K562 (cell line): ENCODE results near the gene TMEM14C. TPM values are rescaled to one million over a fixed set of nuclear protein-coding genes. Genes with fewer than 3 reads are reported as not detected.
A peak's percentile ranks its signal among the peaks of the same experiment; 100 is the strongest.

Experiments
- ATAC-seq: fragments of 200-7000 bp; cut with Tn5 transposase; 3 replicates; pipeline ENCODE4 v1.9.1; 2020; ENCODE audit warnings: moderate library complexity
- BruUV-seq: library from RNA; stranded (reverse); fragments of 400-500 nt; replicated peaks from 2 replicates; lab custom pipeline; 2021; lab: Mats Ljungman, UMichigan
- CTCF ChIA-PET: fragments of 300-600 bp; formaldehyde crosslinking; extraction: SDS; loops from one replicate; lab custom pipeline; 2021; ENCODE audit warnings: low intra/inter-chr PET ratio; lab: Yijun Ruan, JAX
- POLR2A ChIA-PET: fragments of 300-600, 350-650 bp; sonication (Branson Sonifier 250); formaldehyde crosslinking; extraction: SDS; loops from one replicate; lab custom pipeline; 2021; ENCODE audit warnings: antibody characterized with exemption, inconsistent platforms; lab: Yijun Ruan, JAX
- DNase-seq, 4 experiments: peaks; one replicate each; pipeline versions ENCODE4 v3.0.0 to v3.0.0-alpha.2; 2011 to 2018; ENCODE audit warnings: low spot score in 3 of 4, mixed read lengths in 3 of 4; ENCODE audit errors: extremely low read depth in 1 of 4
- FAIRE-seq: peaks from 2 replicates; lab custom pipeline; 2011; peaks lifted over from hg19 to GRCh38; lab: Jason Lieb, UNC
- H2AFZ ChIP-seq: 2 replicates; pipeline ENCODE4 v1.6.0; 2011; ENCODE audit warnings: low read depth, low read length, control low read depth, inconsistent platforms
- H3K27ac ChIP-seq: fragments of 200-600 bp; 3 replicates; pipeline ENCODE4 v1.8.0; 2011; ENCODE audit warnings: low read depth, mild to moderate bottlenecking, control low read depth, inconsistent platforms, low read length, moderate library complexity, mixed read lengths; ENCODE audit errors: extremely low read depth
- H3K27me3 ChIP-seq, 2 experiments: fragments of 300-600 bp in 1 of 2; 2 replicates in 1 of 2; 3 replicates in 1 of 2; pipeline versions ENCODE4 v1.6.0 to v1.8.0; 2011; ENCODE audit warnings: inconsistent platforms in 2 of 2, low read length in 2 of 2, mild to moderate bottlenecking in 1 of 2, mixed read lengths in 1 of 2, moderate library complexity in 1 of 2; ENCODE audit not compliant: control insufficient read depth in 2 of 2, insufficient read depth in 2 of 2
- H3K36me3 ChIP-seq: fragments of 300-600 bp; 3 replicates; pipeline ENCODE4 v1.8.0; 2011; ENCODE audit warnings: mild to moderate bottlenecking, low read length, inconsistent platforms; ENCODE audit not compliant: control insufficient read depth, insufficient read depth
- H3K4me1 ChIP-seq, 2 experiments: fragments of 200-600 bp in 1 of 2; replicated peaks in 1 of 2; 2 replicates in 1 of 2; 3 replicates in 1 of 2; pipeline versions ENCODE4 v1.5.1 to v1.8.0; 2011; ENCODE audit warnings: inconsistent platforms in 2 of 2, low read length in 2 of 2, mild to moderate bottlenecking in 1 of 2, mixed read lengths in 1 of 2, moderate library complexity in 1 of 2; ENCODE audit not compliant: control insufficient read depth in 2 of 2, insufficient read depth in 2 of 2
- H3K4me2 ChIP-seq: 2 replicates; pipeline ENCODE4 v1.6.1; 2011; ENCODE audit warnings: low read length, control low read depth, inconsistent platforms, mixed read lengths; ENCODE audit not compliant: insufficient read depth
- H3K4me3 ChIP-seq: fragments of 200-600 bp; sonication (generic), shearing (Covaris generic); 2 replicates; pipeline ENCODE4 v1.5.1; 2016; ENCODE audit warnings: control low read depth, inconsistent platforms
- H3K79me2 ChIP-seq: fragments of 200-600 bp; 3 replicates; pipeline ENCODE4 v1.8.0; 2011; ENCODE audit warnings: low read length, inconsistent platforms; ENCODE audit not compliant: control insufficient read depth, insufficient read depth
- H3K9ac ChIP-seq, 2 experiments: 2 replicates each; pipeline versions ENCODE4 v1.6.0 to v1.6.1; 2011; ENCODE audit warnings: low read depth in 2 of 2, low read length in 2 of 2, control low read depth in 1 of 2, inconsistent platforms in 1 of 2, mild to moderate bottlenecking in 1 of 2, mixed read lengths in 1 of 2; ENCODE audit not compliant: insufficient read depth in 1 of 2
- H3K9me1 ChIP-seq: one replicate; pipeline ENCODE4 v1.6.0; 2011; ENCODE audit warnings: inconsistent platforms, mild to moderate bottlenecking, low read length, moderate library complexity; ENCODE audit not compliant: control insufficient read depth, insufficient read depth
- H3K9me3 ChIP-seq: replicated peaks from 2 replicates; pipeline ENCODE4 v1.5.1; 2011; ENCODE audit warnings: low read depth, low read length, inconsistent platforms; ENCODE audit not compliant: control insufficient read depth, insufficient read depth
- H4K20me1 ChIP-seq: replicated peaks from 2 replicates; pipeline ENCODE4 v1.6.1; 2011; ENCODE audit warnings: low read length, inconsistent platforms, mixed read lengths; ENCODE audit not compliant: control insufficient read depth, insufficient read depth
- DNMT1 ChIP-seq: fragments of 450-650 bp; IDR thresholded peaks from 2 replicates; pipeline ENCODE4 v1.6.1; 2016; ENCODE audit warnings: antibody characterized with exemption, mild to moderate bottlenecking
- GTF2F1 ChIP-seq: IDR thresholded peaks from 2 replicates; pipeline ENCODE4 v1.6.1; 2011; ENCODE audit warnings: low read depth, low read length, improper control_type of control experiment
- HNRNPUL1 ChIP-seq: fragments of 200-400 bp; formaldehyde crosslinking; IDR thresholded peaks from 2 replicates; pipeline ENCODE4 v1.6.1; 2017; ENCODE audit warnings: low read length
- IFI16 ChIP-seq: fragments of 250-450 bp; sonication (Bioruptor Pico); IDR thresholded peaks from 2 replicates; pipeline ENCODE4 v2.1.2; 2022; ENCODE audit warnings: mild to moderate bottlenecking, inconsistent platforms
- MTA1 ChIP-seq: fragments of 450-650 bp; IDR thresholded peaks from 2 replicates; pipeline ENCODE4 v1.6.1; 2017; ENCODE audit warnings: borderline replicate concordance
- OTX1 ChIP-seq: fragments of 450-650 bp; formaldehyde crosslinking; IDR thresholded peaks from 2 replicates; pipeline ENCODE4 v1.4.0; 2022; ENCODE audit warnings: mild to moderate bottlenecking
- RBM17 ChIP-seq: fragments of 200-400 bp; formaldehyde crosslinking; IDR thresholded peaks from 2 replicates; pipeline ENCODE4 v1.6.1; 2017; ENCODE audit warnings: low read depth, mild to moderate bottlenecking, low read length, borderline replicate concordance
- STAT5A ChIP-seq: IDR thresholded peaks from 2 replicates; pipeline ENCODE4 v1.6.1; 2012; ENCODE audit warnings: low read length, inconsistent platforms, borderline replicate concordance
- ZBTB7A ChIP-seq: IDR thresholded peaks from 2 replicates; pipeline ENCODE4 v1.6.1; 2011; ENCODE audit warnings: low read depth, mild to moderate bottlenecking, low read length, moderate library complexity, borderline replicate concordance; ENCODE audit not compliant: control insufficient read depth
- ZNF184 ChIP-seq: sonication (generic); formaldehyde crosslinking; IDR thresholded peaks from 2 replicates; pipeline ENCODE4 v1.5.0; 2020; ENCODE audit warnings: missing genetic modification reagents
- ZNF3 ChIP-seq: fragments of 250-450 bp; sonication (Bioruptor Pico); IDR thresholded peaks from 2 replicates; pipeline ENCODE4 v1.5.0; 2021; ENCODE audit warnings: mild to moderate bottlenecking, moderate library complexity
- WGBS: fragments of 100-300 bp; shearing (Covaris generic); methylation state at CpG from one replicate; pipeline ENCODE4 v1.1.6; 2016; ENCODE audit warnings: low coverage, mixed read lengths; ENCODE audit not compliant: insufficient coverage; ENCODE audit errors: missing lambda C conversion rate; 5-methylcytosine and 5-hydroxymethylcytosine counted together
- in situ Hi-C: fragments of 300-500 bp; cut with MboI; formaldehyde crosslinking; loops from 4 replicates; pipeline ENCODE4 v1.15.0; 2018; ENCODE audit warnings: inconsistent platforms, mixed read lengths
- intact Hi-C: fragments of 100-400 bp; cut with micrococcal nuclease; formaldehyde crosslinking; loops from 2 replicates; pipeline ENCODE4 v1.14.2; 2022
- polyA plus RNA-seq, 8 experiments: library from polyadenylated mRNA; depleted of rRNA in 4 of 8; stranded (reverse) in 5 of 8; unstranded in 3 of 8; fragments of >200 nt; fragmentation: Nextera tagmentation in 2 of 8; fragmentation: Illumina TruSeq in 1 of 8; extraction: Ambion mirVana in 2 of 8; extraction: Trizol in 1 of 8; gene quantifications; 2 replicates each; pipeline versions ENCODE4 v1.2.1 to v1.2.3, GENCODE V29; 2011 to 2014; ENCODE audit warnings: inconsistent platforms in 1 of 8, missing spikeins in 1 of 8
- total RNA-seq, 7 experiments: library from RNA; depleted of rRNA in 6 of 7; stranded (reverse); fragments of >200 nt in 6 of 7; fragmentation: Illumina TruSeq in 2 of 7; extraction: Trizol in 2 of 7; gene quantifications; 2 replicates each; pipeline versions ENCODE4 v1.2.1 to v1.2.3, GENCODE V29; 2011 to 2021; ENCODE audit warnings: low replicate concordance in 1 of 7
- TF ChIP-seq, protein P1 (sequence below): sonication (generic); IDR thresholded peaks from 2 replicates; pipeline ENCODE4 v1.6.1; 2016
- TF ChIP-seq, protein P2 (sequence below): fragments of 250-450 bp; sonication (Bioruptor Pico); IDR thresholded peaks from 2 replicates; pipeline ENCODE4 v1.8.0; 2021; ENCODE audit warnings: moderate library complexity, mild to moderate bottlenecking, inconsistent platforms
- TF ChIP-seq, protein P3 (sequence below), 2 experiments: fragments of 450-650 bp; IDR thresholded peaks; 2 replicates each; pipeline ENCODE4 v1.6.1; 2016
- TF ChIP-seq, protein P4 (sequence below): fragments of 450-650 bp; IDR thresholded peaks from 2 replicates; pipeline ENCODE4 v1.6.1; 2017; ENCODE audit warnings: antibody characterized with exemption, mild to moderate bottlenecking

Gene TMEM14C
- total and polyA plus RNA-seq, 9 of the 15 experiments (the other 6 are each of a cell fraction or from before 2014, with no cell fraction given): 151 to 496 (median 263) TPM

DNA sequence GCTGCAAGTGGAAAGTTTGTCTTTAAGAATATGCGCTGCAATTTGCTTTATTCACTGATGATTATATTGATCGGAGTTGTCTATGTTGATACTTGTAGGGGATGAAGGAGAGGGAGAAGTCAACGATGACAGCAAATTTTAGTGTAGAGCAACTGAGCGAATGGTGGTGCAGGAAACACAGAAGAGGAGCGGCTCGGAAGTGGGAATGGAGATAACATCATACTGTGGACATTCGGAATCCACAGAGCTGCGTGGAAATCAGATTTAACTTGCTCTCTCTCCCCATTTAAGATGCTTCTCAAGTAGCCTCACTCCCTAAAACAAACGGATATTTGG, 24.0 kb downstream of the TMEM14C start (continued):
- TF ChIP-seq, protein P1, sequence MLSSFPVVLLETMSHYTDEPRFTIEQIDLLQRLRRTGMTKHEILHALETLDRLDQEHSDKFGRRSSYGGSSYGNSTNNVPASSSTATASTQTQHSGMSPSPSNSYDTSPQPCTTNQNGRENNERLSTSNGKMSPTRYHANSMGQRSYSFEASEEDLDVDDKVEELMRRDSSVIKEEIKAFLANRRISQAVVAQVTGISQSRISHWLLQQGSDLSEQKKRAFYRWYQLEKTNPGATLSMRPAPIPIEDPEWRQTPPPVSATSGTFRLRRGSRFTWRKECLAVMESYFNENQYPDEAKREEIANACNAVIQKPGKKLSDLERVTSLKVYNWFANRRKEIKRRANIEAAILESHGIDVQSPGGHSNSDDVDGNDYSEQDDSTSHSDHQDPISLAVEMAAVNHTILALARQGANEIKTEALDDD: no peak
- TF ChIP-seq, protein P2, sequence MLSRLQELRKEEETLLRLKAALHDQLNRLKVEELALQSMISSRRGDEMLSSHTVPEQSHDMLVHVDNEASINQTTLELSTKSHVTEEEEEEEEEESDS (CRISPR knock-in tag): no peak
- TF ChIP-seq DNMT1 (no peak), IFI16 (CRISPR knock-in tag) (no peak), MTA1 (no peak), ZNF3 (no peak)
- TF ChIP-seq, protein P3, sequence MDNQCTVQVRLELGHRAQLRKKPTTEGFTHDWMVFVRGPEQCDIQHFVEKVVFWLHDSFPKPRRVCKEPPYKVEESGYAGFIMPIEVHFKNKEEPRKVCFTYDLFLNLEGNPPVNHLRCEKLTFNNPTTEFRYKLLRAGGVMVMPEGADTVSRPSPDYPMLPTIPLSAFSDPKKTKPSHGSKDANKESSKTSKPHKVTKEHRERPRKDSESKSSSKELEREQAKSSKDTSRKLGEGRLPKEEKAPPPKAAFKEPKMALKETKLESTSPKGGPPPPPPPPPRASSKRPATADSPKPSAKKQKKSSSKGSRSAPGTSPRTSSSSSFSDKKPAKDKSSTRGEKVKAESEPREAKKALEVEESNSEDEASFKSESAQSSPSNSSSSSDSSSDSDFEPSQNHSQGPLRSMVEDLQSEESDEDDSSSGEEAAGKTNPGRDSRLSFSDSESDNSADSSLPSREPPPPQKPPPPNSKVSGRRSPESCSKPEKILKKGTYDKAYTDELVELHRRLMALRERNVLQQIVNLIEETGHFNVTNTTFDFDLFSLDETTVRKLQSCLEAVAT (IDR thresholded peaks at IDR 0.05): no peak

DNA sequence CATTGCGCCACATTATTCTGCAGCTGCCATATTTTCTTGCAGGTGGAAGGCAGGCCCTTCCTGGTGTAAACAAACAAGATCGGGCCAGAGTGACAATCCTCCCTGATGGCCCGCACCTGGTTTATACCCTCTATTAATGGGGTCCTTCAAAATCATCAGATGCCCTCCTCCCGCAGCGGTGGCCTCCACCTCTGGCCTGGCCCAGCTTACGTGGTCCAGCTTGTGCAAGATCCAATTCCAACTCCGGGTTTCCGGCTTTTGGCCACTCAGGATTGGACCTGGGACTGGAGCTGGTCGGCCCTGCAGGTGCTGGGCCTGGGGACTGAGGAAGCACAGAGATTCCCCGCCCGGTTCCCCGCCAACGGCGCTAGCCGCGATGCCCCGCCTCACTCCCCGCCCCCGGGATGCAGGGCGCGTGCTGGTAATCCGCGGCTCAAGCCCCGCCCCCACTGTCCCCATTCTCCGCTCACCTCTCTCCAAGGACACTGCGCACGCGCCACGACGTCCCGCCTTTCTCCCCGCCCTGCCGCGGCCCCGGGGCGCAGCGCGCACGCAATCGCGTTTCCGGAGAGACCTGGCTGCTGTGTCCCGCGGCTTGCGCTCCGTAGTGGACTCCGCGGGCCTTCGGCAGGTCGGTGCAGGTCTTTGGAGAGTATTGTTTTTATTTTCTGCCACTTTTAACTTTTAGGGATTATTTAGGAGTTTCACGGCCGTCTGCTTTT, 24.5 kb downstream of the TMEM14C start, which contains the start of gene TMEM14B:
Gene TMEM14B, plus strand, starts transcription at position 555 of the 722 bp plus-strand sequence. CDS start 1,441 bp downstream, outside the sequence.
- peak; percentile 99 to 100 (median 100) for DNase-seq
- peaks cover 15% of the 10 kb centered on the region for H4K20me1 ChIP-seq
- H3K79me2 ChIP-seq: peaks cover 48% of the 10 kb centered on the region
- H3K27ac ChIP-seq: peak within 1 kb of the TSS; percentile 75
- peak within 1 kb of the TSS; percentile 84 for H3K4me2 ChIP-seq
- no peaks in the 10 kb centered on the region for H3K27me3 ChIP-seq
- ChIA-PET CTCF (interaction anchor here (0.7 kb wide), 1 partner anchor 22 kb away, joined by 3 read pairs; no protein-coding TSS in a partner anchor), POLR2A (interaction anchor here (0.8 to 3.6 kb wide), 8 partner anchors 10 to 73 kb away, joined by 3 to 13 read pairs (median 4); partner anchors contain the start of genes C6orf52, PAK1IP1 and TMEM14C)
- H3K9ac ChIP-seq: peak within 1 kb of the TSS; percentile 81 to 89
- H3K9me3 ChIP-seq: no peaks in the 10 kb centered on the region
- no peaks in the 10 kb centered on the region for H3K9me1 ChIP-seq
- H3K4me1 ChIP-seq: peaks cover 28 to 51% of the 10 kb centered on the region in 2 experiments
- in situ Hi-C loops: no loop called here
- no TSS peak for BruUV-seq
- H2AFZ ChIP-seq: peak within 1 kb of the TSS; percentile 91
- intact Hi-C loops: loop anchor here (1.0 to 5.0 kb wide), 4 partner anchors 24 to 53 kb away; partner anchors contain the start of genes C6orf52 and PAK1IP1
- 2% methylated on average over 49 of the region's 52 CpGs for WGBS
- H3K4me3 ChIP-seq: peak within 1 kb of the TSS; percentile 57
- peak; percentile 94 for ATAC-seq
- FAIRE-seq: peak; percentile 93
- peaks cover 30% of the 10 kb centered on the region for H3K36me3 ChIP-seq
- peak; percentile 83 for TF ChIP-seq GTF2F1
- TF ChIP-seq HNRNPUL1: no peak
- TF ChIP-seq OTX1 (CRISPR knock-in tag): 0 out of 2 replicates have a peak, but pooled peaks have one; percentile 39
- no peak for TF ChIP-seq RBM17
- TF ChIP-seq STAT5A: no peak
- TF ChIP-seq, protein P4, sequence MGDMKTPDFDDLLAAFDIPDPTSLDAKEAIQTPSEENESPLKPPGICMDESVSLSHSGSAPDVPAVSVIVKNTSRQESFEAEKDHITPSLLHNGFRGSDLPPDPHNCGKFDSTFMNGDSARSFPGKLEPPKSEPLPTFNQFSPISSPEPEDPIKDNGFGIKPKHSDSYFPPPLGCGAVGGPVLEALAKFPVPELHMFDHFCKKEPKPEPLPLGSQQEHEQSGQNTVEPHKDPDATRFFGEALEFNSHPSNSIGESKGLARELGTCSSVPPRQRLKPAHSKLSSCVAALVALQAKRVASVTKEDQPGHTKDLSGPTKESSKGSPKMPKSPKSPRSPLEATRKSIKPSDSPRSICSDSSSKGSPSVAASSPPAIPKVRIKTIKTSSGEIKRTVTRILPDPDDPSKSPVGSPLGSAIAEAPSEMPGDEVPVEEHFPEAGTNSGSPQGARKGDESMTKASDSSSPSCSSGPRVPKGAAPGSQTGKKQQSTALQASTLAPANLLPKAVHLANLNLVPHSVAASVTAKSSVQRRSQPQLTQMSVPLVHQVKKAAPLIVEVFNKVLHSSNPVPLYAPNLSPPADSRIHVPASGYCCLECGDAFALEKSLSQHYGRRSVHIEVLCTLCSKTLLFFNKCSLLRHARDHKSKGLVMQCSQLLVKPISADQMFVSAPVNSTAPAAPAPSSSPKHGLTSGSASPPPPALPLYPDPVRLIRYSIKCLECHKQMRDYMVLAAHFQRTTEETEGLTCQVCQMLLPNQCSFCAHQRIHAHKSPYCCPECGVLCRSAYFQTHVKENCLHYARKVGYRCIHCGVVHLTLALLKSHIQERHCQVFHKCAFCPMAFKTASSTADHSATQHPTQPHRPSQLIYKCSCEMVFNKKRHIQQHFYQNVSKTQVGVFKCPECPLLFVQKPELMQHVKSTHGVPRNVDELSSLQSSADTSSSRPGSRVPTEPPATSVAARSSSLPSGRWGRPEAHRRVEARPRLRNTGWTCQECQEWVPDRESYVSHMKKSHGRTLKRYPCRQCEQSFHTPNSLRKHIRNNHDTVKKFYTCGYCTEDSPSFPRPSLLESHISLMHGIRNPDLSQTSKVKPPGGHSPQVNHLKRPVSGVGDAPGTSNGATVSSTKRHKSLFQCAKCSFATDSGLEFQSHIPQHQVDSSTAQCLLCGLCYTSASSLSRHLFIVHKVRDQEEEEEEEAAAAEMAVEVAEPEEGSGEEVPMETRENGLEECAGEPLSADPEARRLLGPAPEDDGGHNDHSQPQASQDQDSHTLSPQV: no peak
- peak; percentile 32; the same call in 1 of the 2 replicates for TF ChIP-seq ZBTB7A
- no peak for TF ChIP-seq ZNF184 (CRISPR knock-in tag)
